Measurements from ENCODE around the gene STAT6.

GRCh38 chr12:57160741-57161140, 49.6 kb upstream of the STAT6 start:
- TF ChIP-seq, protein P1, sequence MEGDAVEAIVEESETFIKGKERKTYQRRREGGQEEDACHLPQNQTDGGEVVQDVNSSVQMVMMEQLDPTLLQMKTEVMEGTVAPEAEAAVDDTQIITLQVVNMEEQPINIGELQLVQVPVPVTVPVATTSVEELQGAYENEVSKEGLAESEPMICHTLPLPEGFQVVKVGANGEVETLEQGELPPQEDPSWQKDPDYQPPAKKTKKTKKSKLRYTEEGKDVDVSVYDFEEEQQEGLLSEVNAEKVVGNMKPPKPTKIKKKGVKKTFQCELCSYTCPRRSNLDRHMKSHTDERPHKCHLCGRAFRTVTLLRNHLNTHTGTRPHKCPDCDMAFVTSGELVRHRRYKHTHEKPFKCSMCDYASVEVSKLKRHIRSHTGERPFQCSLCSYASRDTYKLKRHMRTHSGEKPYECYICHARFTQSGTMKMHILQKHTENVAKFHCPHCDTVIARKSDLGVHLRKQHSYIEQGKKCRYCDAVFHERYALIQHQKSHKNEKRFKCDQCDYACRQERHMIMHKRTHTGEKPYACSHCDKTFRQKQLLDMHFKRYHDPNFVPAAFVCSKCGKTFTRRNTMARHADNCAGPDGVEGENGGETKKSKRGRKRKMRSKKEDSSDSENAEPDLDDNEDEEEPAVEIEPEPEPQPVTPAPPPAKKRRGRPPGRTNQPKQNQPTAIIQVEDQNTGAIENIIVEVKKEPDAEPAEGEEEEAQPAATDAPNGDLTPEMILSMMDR (IDR thresholded peaks at IDR 0.05) = no peak
- TF ChIP-seq POLR2A (IDR thresholded peaks at IDR 0.05) (no peak), POLR2AphosphoS5 (IDR thresholded peaks at IDR 0.05) (no peak)
